SU-DHL-6 (cell line): Measurements from ENCODE around the gene SMAD5.

ENCODE experiments used
- H2AFZ ChIP-seq: fragments of 200-600 bp; sonication (generic); 2 replicates; pipeline ENCODE4 v1.6.1; 2014; ENCODE audit warnings: low read depth, mild to moderate bottlenecking, moderate library complexity, mixed read lengths, antibody characterized with exemption, low read length; ENCODE audit not compliant: severe bottlenecking
- H3F3A ChIP-seq: fragments of 200-600 bp; shearing (Covaris generic); 2 replicates; pipeline ENCODE4 v1.6.0; 2016; ENCODE audit warnings: antibody characterized with exemption, mild to moderate bottlenecking; ENCODE audit not compliant: insufficient read depth
- H3K27ac ChIP-seq: fragments of 200-600 bp; sonication (generic); 2 replicates; pipeline ENCODE4 v1.5.1; 2016; ENCODE audit warnings: low read depth, mild to moderate bottlenecking, low read length, moderate library complexity, mixed read lengths
- H3K27me3 ChIP-seq: fragments of 200-600 bp; sonication (generic), shearing (Covaris generic); 2 replicates; pipeline ENCODE4 v1.6.0; 2014; ENCODE audit warnings: mild to moderate bottlenecking, low read length
- H3K36me3 ChIP-seq: fragments of 200-600 bp; sonication (generic); 2 replicates; pipeline ENCODE4 v1.6.1; 2014; ENCODE audit warnings: mild to moderate bottlenecking, low read length, mixed read lengths
- H3K4me2 ChIP-seq: fragments of 300-600, 200-600 bp; shearing (Covaris generic), sonication (generic); 2 replicates; pipeline ENCODE4 v1.6.0; 2014; ENCODE audit warnings: low read length, low read depth, mild to moderate bottlenecking; ENCODE audit not compliant: poor library complexity, severe bottlenecking
- H3K4me3 ChIP-seq: fragments of 200-600 bp; sonication (generic); 2 replicates; pipeline ENCODE4 v1.5.1; 2014; ENCODE audit warnings: antibody characterized with exemption, low read length, mild to moderate bottlenecking, mixed read lengths; ENCODE audit not compliant: insufficient read depth, poor library complexity, severe bottlenecking
- H3K79me2 ChIP-seq: fragments of 200-600 bp; sonication (generic); 2 replicates; pipeline ENCODE4 v1.6.1; 2014; ENCODE audit warnings: mild to moderate bottlenecking, low read length, moderate library complexity; ENCODE audit not compliant: insufficient read depth
- H3K9ac ChIP-seq: fragments of 200-600 bp; sonication (generic); 2 replicates; pipeline ENCODE4 v1.7.0; 2014; ENCODE audit warnings: mild to moderate bottlenecking, low read length
- H3K9me2 ChIP-seq: fragments of 200-600 bp; sonication (generic); replicated peaks from 2 replicates; pipeline ENCODE4 v1.6.1; 2014; ENCODE audit warnings: low read length; ENCODE audit not compliant: insufficient read depth
- H3K9me3 ChIP-seq: fragments of 200-600 bp; sonication (generic); 2 replicates; pipeline ENCODE4 v1.6.1; 2014; ENCODE audit warnings: low read length, mixed read lengths; ENCODE audit not compliant: insufficient read depth
- H4K20me1 ChIP-seq: fragments of 200-600 bp; sonication (generic); 2 replicates; pipeline ENCODE4 v1.6.1; 2014; ENCODE audit warnings: low read depth, mild to moderate bottlenecking, antibody characterized with exemption, low read length, moderate library complexity, mixed read lengths
- CTCF ChIP-seq: fragments of 200-600 bp; sonication (generic); IDR thresholded peaks from one replicate; pipeline ENCODE4 v1.5.1; 2017; ENCODE audit warnings: antibody characterized with exemption, mild to moderate bottlenecking, low read length, moderate library complexity; ENCODE audit not compliant: insufficient read depth, poor library complexity, severe bottlenecking
- EZH2phosphoT487 ChIP-seq: fragments of 200-600 bp; sonication (generic), shearing (Covaris generic); conservative IDR thresholded peaks from 2 replicates; pipeline ENCODE4 v1.6.1; 2018; ENCODE audit warnings: mild to moderate bottlenecking, antibody characterized with exemption, low read length, moderate library complexity, mixed read lengths

The SMAD5 gene

GRCh38 chr5:136202469-136203205 lies 70.0 kb downstream of the SMAD5 start:
- H3K9ac ChIP-seq, result no peak overlapping the region
- H3K4me3 ChIP-seq, result no peak overlapping the region
- no peak overlapping the region for H3K4me2 ChIP-seq
- no peak for TF ChIP-seq EZH2phosphoT487
- TF ChIP-seq CTCF, result no peak
- no peaks in the 10 kb centered on the region for H3F3A ChIP-seq
- no peaks in the 10 kb centered on the region for H3K9me3 ChIP-seq
- H3K27me3 ChIP-seq, result no peaks in the 10 kb centered on the region
- no peak overlapping the region for H3K27ac ChIP-seq
- H3K9me2 ChIP-seq, result no peaks in the 10 kb centered on the region
- H2AFZ ChIP-seq, result no peak overlapping the region
- H3K79me2 ChIP-seq, result no peaks in the 10 kb centered on the region
- no peaks in the 10 kb centered on the region for H4K20me1 ChIP-seq
- no peaks in the 10 kb centered on the region for H3K36me3 ChIP-seq

GRCh38 chr5:136203303-136203922 lies 70.8 kb downstream of the SMAD5 start:
- no peak overlapping the region for H3K4me3 ChIP-seq
- no peaks in the 10 kb centered on the region for H3K36me3 ChIP-seq
- H3K9ac ChIP-seq, result no peak overlapping the region
- no peaks in the 10 kb centered on the region for H3K27me3 ChIP-seq
- H4K20me1 ChIP-seq, result no peaks in the 10 kb centered on the region
- no peaks in the 10 kb centered on the region for H3K9me2 ChIP-seq
- H3K27ac ChIP-seq, result no peak overlapping the region
- no peaks in the 10 kb centered on the region for H3K9me3 ChIP-seq
- no peaks in the 10 kb centered on the region for H3K79me2 ChIP-seq
- H3F3A ChIP-seq, result no peaks in the 10 kb centered on the region
- no peak overlapping the region for H3K4me2 ChIP-seq
- no peak for TF ChIP-seq CTCF
- no peak for TF ChIP-seq EZH2phosphoT487
- H2AFZ ChIP-seq, result no peak overlapping the region

GRCh38 chr5:136205061-136205702 lies 72.5 kb downstream of the SMAD5 start:
- H3K9ac ChIP-seq, result no peak overlapping the region
- TF ChIP-seq EZH2phosphoT487 (no peak), CTCF (no peak)
- H3K27ac ChIP-seq, result no peak overlapping the region
- H3K36me3 ChIP-seq, result no peaks in the 10 kb centered on the region
- no peak overlapping the region for H3K4me2 ChIP-seq
- no peaks in the 10 kb centered on the region for H3K79me2 ChIP-seq
- H3K9me2 ChIP-seq, result no peaks in the 10 kb centered on the region
- H2AFZ ChIP-seq, result no peak overlapping the region
- no peaks in the 10 kb centered on the region for H3K27me3 ChIP-seq
- H3K9me3 ChIP-seq, result no peaks in the 10 kb centered on the region
- no peaks in the 10 kb centered on the region for H3F3A ChIP-seq
- H4K20me1 ChIP-seq, result no peaks in the 10 kb centered on the region
- H3K4me3 ChIP-seq, result no peak overlapping the region
